Osteocyte (in vitro differentiated cells): Measurements from ENCODE around the gene TREML2. TPM values are rescaled to one million over a fixed set of nuclear protein-coding genes. Genes with fewer than 3 reads are reported as not detected.

Source experiments
- DNase-seq: peaks from one replicate; pipeline ENCODE4 v3.0.0; 2021; ENCODE audit warnings: mixed read lengths; ENCODE audit not compliant: unreplicated experiment; ENCODE audit errors: extremely low spot score
- H3K27ac Mint-ChIP-seq: one replicate; pipeline ENCODE4 v1.8.0; 2021; ENCODE audit warnings: mild to moderate bottlenecking, mixed read lengths; ENCODE audit not compliant: unreplicated experiment
- H3K27me3 Mint-ChIP-seq: one replicate; pipeline ENCODE4 v1.8.0; 2021; ENCODE audit warnings: mixed read lengths; ENCODE audit not compliant: unreplicated experiment
- H3K36me3 Mint-ChIP-seq: one replicate; pipeline ENCODE4 v1.8.0; 2021; ENCODE audit warnings: mixed read lengths; ENCODE audit not compliant: unreplicated experiment
- H3K4me1 Mint-ChIP-seq: one replicate; pipeline ENCODE4 v1.8.0; 2021; ENCODE audit warnings: mixed read lengths; ENCODE audit not compliant: unreplicated experiment
- H3K4me3 Mint-ChIP-seq: one replicate; pipeline ENCODE4 v1.8.0; 2021; ENCODE audit warnings: mild to moderate bottlenecking, moderate library complexity, mixed read lengths; ENCODE audit not compliant: unreplicated experiment
- H3K9me3 Mint-ChIP-seq: one replicate; pipeline ENCODE4 v1.8.0; 2021; ENCODE audit warnings: mixed read lengths; ENCODE audit not compliant: unreplicated experiment
- total RNA-seq: library from RNA; stranded (reverse); gene quantifications from 2 replicates; pipeline ENCODE4 v1.2.1, GENCODE V29; 2021
- TF ChIP-seq, protein P1 (sequence below): fragments of 200-600 bp; sonication (generic); IDR thresholded peaks from 2 replicates; pipeline ENCODE4 v1.5.0; 2021; ENCODE audit warnings: antibody characterized with exemption, mild to moderate bottlenecking, moderate library complexity

Gene TREML2
- total RNA-seq, 1 donor from 2014 or later, result not detected

DNA sequence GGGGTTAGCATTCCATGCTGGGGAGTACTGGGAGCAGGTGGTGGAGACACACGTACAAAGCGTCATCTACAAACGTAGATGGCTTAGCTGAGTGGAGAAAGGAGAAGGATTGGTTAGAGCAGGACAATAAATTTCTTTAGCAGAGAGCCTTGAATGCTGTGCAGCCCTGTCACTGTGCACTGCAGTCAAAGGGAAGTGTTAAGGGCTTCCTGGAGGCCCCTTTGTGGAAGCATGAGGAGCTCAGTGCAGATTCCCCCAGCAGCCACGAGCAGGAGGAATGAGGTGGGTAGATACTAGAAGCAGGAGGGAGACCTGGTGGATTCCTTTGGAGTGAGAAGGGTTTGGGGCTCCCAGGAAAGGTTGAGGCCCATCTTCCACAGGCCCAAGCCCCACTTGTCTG lies 21.1 kb upstream of the TREML2 start:
- Mint-ChIP-seq H3K4me1 (no peaks in the 10 kb centered on the region), H3K4me3 (no peak overlapping the region)
- no peak for DNase-seq

DNA sequence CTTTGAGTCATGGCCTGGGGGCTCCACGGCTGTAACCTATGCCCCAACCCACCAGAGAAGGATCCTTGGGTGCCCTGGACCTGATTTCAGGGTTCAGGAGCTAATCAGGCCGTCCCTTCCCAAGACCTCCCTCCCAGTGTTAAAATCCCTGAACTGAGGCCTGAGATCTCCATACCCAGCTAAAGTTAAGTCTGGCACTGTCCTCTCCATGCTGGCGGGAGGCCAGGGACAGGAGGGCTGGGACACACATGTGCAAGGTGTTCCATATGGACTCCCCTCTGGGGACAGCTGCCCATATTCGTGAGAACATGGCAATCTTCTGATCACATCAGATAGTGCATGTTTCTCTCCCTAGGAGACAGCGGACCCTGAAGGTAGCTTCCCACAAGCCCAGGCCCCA lies 15.7 kb upstream of the TREML2 start:
- H3K27me3 Mint-ChIP-seq, result peaks cover 18% of the 10 kb centered on the region
- TF ChIP-seq, protein P1, sequence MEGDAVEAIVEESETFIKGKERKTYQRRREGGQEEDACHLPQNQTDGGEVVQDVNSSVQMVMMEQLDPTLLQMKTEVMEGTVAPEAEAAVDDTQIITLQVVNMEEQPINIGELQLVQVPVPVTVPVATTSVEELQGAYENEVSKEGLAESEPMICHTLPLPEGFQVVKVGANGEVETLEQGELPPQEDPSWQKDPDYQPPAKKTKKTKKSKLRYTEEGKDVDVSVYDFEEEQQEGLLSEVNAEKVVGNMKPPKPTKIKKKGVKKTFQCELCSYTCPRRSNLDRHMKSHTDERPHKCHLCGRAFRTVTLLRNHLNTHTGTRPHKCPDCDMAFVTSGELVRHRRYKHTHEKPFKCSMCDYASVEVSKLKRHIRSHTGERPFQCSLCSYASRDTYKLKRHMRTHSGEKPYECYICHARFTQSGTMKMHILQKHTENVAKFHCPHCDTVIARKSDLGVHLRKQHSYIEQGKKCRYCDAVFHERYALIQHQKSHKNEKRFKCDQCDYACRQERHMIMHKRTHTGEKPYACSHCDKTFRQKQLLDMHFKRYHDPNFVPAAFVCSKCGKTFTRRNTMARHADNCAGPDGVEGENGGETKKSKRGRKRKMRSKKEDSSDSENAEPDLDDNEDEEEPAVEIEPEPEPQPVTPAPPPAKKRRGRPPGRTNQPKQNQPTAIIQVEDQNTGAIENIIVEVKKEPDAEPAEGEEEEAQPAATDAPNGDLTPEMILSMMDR, result no peak
- peaks cover 19% of the 10 kb centered on the region for H3K9me3 Mint-ChIP-seq
- H3K27ac Mint-ChIP-seq, result no peak overlapping the region
- no peaks in the 10 kb centered on the region for H3K36me3 Mint-ChIP-seq
- H3K4me1 Mint-ChIP-seq, result no peaks in the 10 kb centered on the region
- no peak overlapping the region for H3K4me3 Mint-ChIP-seq
- DNase-seq, result peak; percentile 67

More for the DNA sequence above, 21.1 kb upstream of the TREML2 start:
- TF ChIP-seq, protein P1, result no peak
- Mint-ChIP-seq H3K9me3 (peaks cover 19% of the 10 kb centered on the region), H3K27me3 (peaks cover 34% of the 10 kb centered on the region), H3K27ac (no peak overlapping the region), H3K36me3 (no peaks in the 10 kb centered on the region)

DNA sequence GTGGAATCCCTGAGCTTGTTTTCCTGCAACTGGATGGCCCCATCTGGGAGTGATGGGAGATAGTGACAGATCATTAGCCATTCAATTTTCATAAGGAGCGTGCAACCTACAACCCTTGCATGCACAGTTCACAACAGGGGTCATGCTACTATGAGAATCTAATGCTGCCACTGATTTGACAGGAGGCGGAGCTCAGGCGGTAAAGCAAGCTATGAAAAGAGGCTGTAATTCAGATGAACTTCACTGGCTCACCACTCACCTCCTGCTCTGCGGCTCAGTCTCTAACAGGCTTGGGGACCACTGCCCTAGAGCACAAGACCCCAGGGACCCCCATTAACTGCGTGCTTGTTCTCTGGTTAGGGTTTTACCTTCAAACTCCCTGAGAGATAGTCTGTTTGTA lies 14.8 kb upstream of the TREML2 start:
- TF ChIP-seq, protein P1, result no peak
- peaks cover 14% of the 10 kb centered on the region for H3K9me3 Mint-ChIP-seq
- H3K36me3 Mint-ChIP-seq, result no peaks in the 10 kb centered on the region
- H3K27me3 Mint-ChIP-seq, result peaks cover 26% of the 10 kb centered on the region
- H3K27ac Mint-ChIP-seq, result no peak overlapping the region
- H3K4me3 Mint-ChIP-seq, result no peak overlapping the region
- DNase-seq, result peak; percentile 73
- no peaks in the 10 kb centered on the region for H3K4me1 Mint-ChIP-seq

DNA sequence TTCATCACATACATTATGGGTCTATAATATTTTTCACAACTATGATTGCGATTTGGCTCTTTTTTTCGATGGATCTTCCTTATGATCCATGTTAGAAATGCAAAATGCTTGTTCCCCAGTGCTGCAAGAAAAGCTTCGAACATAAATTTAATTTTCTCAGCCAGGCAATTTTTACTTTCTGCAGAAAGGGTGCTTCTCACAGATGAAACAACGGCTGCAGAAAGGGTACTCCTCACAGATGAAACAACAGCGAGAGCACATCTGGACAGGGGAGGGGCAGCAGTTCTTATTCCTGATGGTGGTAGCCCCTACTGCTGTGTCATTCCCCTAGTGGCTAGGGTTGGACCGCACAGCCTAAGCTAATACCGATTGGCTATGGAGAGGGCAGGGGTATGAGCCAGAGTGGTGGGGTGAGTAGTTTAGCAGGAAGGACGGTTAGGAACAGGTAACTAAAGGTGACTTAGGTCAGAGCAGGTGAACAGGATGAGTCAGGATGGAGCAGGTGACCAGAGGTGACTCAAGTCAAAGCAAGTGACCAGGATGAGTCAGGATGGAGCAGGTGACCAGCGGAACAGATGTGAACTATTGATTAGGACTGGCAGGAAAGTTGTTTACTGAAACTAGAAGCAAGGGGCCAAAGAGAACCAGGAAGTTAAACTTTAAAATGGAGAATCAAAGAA lies 13.8 kb upstream of the TREML2 start:
- Mint-ChIP-seq H3K36me3 (no peaks in the 10 kb centered on the region), H3K4me3 (no peak overlapping the region), H3K27me3 (peaks cover 37% of the 10 kb centered on the region), H3K4me1 (no peaks in the 10 kb centered on the region), H3K27ac (no peak overlapping the region), H3K9me3 (peaks cover 10% of the 10 kb centered on the region)
- DNase-seq, result no peak
- TF ChIP-seq, protein P1, result no peak

DNA sequence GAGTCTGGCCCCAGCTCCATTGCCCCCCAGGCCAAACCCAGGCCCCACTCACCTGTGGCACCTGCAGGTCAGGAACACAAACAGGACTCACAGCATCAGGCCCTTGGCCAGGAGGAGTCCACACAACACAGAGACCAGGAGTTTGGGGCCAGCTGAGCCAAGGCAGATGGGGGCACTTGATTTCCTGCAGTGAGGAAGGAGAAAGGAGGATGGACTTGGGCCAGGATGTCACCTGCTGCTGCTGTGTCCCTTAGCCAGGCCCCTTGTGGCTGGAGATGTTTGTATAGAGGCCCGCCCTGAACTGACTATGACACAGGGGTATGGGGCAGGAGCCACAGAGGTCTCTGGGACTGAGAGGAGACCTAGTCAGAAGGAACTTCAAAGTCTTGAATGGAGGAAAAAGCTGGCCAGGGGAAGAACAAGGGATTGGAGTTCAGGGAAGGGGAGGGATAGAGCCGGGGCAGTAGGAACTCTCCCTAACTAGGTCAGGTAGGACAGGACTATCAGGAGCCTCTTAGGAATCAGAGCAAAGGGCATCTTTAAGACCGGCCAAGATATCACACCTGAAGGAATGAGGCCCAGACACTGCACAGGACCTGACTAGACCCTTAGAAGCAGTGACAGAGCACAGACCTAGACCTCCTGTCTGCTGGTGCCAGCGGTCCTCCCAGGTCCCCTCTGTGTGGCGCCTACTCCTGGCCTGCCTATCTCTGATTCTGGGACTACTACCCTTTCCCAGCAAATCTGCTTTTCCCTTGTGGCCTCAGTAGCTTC lies 8.8 kb upstream of the TREML2 start:
- peak; percentile 54 for DNase-seq
- Mint-ChIP-seq H3K4me1 (no peaks in the 10 kb centered on the region), H3K27me3 (peaks cover 56% of the 10 kb centered on the region), H3K9me3 (peaks cover 4% of the 10 kb centered on the region), H3K36me3 (no peaks in the 10 kb centered on the region), H3K27ac (no peak overlapping the region), H3K4me3 (no peak overlapping the region)
- TF ChIP-seq, protein P1, result no peak
